Activated CD8-positive, alpha-beta memory T cell treated with anti-CD3 and anti-CD28 coated beads, Interleukin-2, amount 10 ng/mL, durations not matched to agents 7 days and 5 days (primary cell): Measurements from ENCODE around the gene NR3C2. TPM values are rescaled to one million over a fixed set of nuclear protein-coding genes. Genes with fewer than 3 reads are reported as not detected.

Experiments
- ATAC-seq: fragments of 150-1000 bp; cut with Tn5 transposase; one replicate; pipeline ENCODE4 v1.10.0; 2021; ENCODE audit warnings: moderate library complexity
- CTCF ChIA-PET: fragments of 350-600 bp; sonication (Branson Sonifier 250); formaldehyde crosslinking; loops from one replicate; lab custom pipeline; 2021; ENCODE audit warnings: antibody characterized with exemption; lab: Charles Lee
- DNase-seq: peaks from one replicate; pipeline ENCODE4 v3.0.0-alpha.2; 2020
- H3K27ac Mint-ChIP-seq: one replicate; pipeline ENCODE4 v1.8.0; 2021; ENCODE audit warnings: mild to moderate bottlenecking, mixed read lengths
- H3K27me3 Mint-ChIP-seq: one replicate; pipeline ENCODE4 v1.8.0; 2021; ENCODE audit warnings: mixed read lengths
- H3K36me3 Mint-ChIP-seq: one replicate; pipeline ENCODE4 v1.8.0; 2021; ENCODE audit warnings: mild to moderate bottlenecking, mixed read lengths
- H3K4me1 Mint-ChIP-seq: one replicate; pipeline ENCODE4 v1.8.0; 2021; ENCODE audit warnings: mixed read lengths
- H3K4me3 Mint-ChIP-seq: one replicate; pipeline ENCODE4 v1.8.0; 2021; ENCODE audit warnings: mild to moderate bottlenecking, moderate library complexity, mixed read lengths
- H3K9me3 Mint-ChIP-seq: one replicate; pipeline ENCODE4 v1.8.0; 2022; ENCODE audit warnings: low read depth, mixed read lengths
- total RNA-seq, 2 experiments: library from RNA; stranded (reverse); gene quantifications; one replicate each; pipeline ENCODE4 v1.2.3, GENCODE V29; 2021

Gene NR3C2
- total RNA-seq, 2 experiments from 2014 or later = 2.2 to 9.0 TPM

DNA sequence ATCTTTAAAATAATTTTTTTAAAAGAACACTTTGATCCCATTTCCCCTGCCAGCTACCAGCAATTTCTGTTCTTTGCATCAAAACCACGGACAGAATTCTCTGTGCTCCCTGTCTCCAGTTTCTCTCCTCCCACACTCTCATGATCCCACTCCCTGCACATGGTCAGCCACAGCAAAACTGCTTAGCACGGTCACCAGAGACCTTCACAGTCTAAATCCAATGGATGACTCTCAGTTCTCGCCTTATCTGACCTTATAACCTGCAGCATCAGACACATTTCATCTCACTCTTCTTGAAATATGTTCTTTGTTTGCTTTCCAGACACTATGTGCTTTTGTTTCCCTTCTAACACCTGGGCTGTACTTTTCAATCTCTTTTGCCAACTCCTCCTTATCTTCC, 131.5 kb downstream of the NR3C2 start:
- no peaks in the 10 kb centered on the region for H3K9me3 Mint-ChIP-seq
- no peaks in the 10 kb centered on the region for H3K27me3 Mint-ChIP-seq
- H3K4me3 Mint-ChIP-seq = no peak overlapping the region
- no peak for DNase-seq
- H3K36me3 Mint-ChIP-seq = peaks cover 2% of the 10 kb centered on the region
- ATAC-seq = no peak
- no peak overlapping the region for H3K27ac Mint-ChIP-seq
- CTCF ChIA-PET = no interaction called here
- no peaks in the 10 kb centered on the region for H3K4me1 Mint-ChIP-seq

DNA sequence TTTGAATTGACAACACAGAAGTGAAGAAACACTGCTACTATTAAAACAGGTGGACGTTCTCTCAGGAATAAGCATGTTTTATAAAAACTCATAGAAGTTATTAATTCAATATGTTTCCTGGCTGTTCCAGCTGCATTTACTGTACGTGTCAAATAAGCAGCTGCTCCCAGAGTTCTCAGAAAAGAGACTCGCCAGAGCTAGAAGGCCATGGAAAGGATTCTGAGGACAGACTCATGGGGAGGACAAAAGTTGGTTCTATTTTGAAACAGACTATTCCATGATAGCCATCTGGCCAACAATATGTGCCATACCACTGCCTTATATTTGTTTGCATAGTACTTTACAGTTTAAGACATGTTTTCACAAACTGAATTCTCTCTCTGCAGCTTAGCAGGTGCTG, 136.5 kb downstream of the NR3C2 start:
- Mint-ChIP-seq H3K27me3 (no peaks in the 10 kb centered on the region), H3K4me1 (no peaks in the 10 kb centered on the region), H3K4me3 (no peak overlapping the region), H3K36me3 (peaks cover 4% of the 10 kb centered on the region), H3K27ac (no peak overlapping the region), H3K9me3 (no peaks in the 10 kb centered on the region)
- DNase-seq = no peak
- ATAC-seq = no peak
- CTCF ChIA-PET = interaction anchor here (1.3 kb wide), 1 partner anchor 17 kb away, joined by 4 read pairs; no protein-coding TSS in a partner anchor

DNA sequence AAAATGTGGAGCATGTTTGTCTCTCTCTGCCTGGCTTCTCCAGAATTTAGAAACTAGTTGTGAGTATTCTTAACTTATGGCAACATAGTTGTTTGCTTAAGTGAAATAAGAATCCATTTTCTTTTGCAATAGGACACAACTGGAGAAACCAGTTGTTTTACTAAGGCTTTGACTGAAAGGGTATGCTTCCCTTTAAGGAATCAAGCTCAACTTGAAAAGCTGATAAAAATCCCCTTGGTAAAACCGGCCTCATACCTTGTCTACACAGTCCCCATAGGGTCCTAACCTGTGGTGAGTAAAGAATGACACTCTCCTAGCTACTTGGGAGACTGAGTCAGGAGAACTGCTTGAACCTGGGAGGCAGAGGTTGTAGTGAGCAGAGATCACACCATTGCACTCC, 139.8 kb downstream of the NR3C2 start:
- ATAC-seq = no peak
- Mint-ChIP-seq H3K36me3 (peaks cover 6% of the 10 kb centered on the region), H3K9me3 (peaks cover 3% of the 10 kb centered on the region), H3K4me1 (no peaks in the 10 kb centered on the region), H3K4me3 (no peak overlapping the region), H3K27ac (no peak overlapping the region), H3K27me3 (no peaks in the 10 kb centered on the region)
- CTCF ChIA-PET = no interaction called here
- no peak for DNase-seq

DNA sequence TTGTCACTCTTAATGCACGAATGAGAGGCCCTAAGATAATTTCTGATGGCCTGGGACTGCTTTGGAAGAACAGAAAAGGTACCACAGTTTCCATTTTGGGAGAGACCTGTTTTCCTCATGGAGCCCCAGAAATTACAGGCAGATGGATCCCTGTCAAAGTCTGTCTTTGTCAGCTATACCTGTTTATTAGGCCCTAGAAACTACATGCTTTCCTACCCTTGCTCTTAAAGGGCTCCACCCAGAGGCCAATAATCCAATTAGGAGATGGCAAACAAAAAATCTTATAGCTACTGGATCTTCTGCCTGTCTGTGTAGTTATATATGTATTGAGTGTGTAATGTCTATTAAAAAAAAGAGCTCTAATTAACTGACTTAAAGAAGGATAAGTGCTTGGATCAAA, 141.3 kb downstream of the NR3C2 start:
- DNase-seq (no peak), ATAC-seq (no peak)
- peaks cover 3% of the 10 kb centered on the region for H3K9me3 Mint-ChIP-seq
- no peaks in the 10 kb centered on the region for H3K27me3 Mint-ChIP-seq
- no peaks in the 10 kb centered on the region for H3K4me1 Mint-ChIP-seq
- CTCF ChIA-PET = no interaction called here
- H3K36me3 Mint-ChIP-seq = peaks cover 6% of the 10 kb centered on the region
- no peak overlapping the region for H3K27ac Mint-ChIP-seq
- no peak overlapping the region for H3K4me3 Mint-ChIP-seq

DNA sequence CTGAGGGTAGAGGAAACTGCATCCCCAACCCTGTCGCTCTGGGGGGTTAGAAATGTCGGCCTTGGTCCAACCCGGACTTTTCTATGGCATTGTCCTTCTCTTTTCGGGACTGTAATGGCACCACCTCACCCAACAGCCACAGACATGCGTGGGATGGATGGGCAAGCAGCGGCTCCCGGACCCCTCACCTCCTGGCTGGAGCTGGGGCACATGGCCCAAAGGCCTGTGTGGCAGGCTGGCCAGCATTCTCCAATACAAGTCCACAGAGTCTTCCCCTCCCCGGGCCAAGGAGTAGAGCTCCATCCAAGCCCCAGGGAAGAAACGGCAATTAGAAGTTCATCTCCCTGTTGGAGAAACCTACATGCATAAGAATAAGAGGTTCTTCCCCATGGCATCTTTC, 142.9 kb downstream of the NR3C2 start:
- CTCF ChIA-PET = no interaction called here
- ATAC-seq (no peak), DNase-seq (no peak)
- Mint-ChIP-seq H3K4me3 (no peak overlapping the region), H3K27me3 (no peaks in the 10 kb centered on the region), H3K27ac (no peak overlapping the region), H3K36me3 (peaks cover 6% of the 10 kb centered on the region), H3K4me1 (no peaks in the 10 kb centered on the region), H3K9me3 (peaks cover 4% of the 10 kb centered on the region)

DNA sequence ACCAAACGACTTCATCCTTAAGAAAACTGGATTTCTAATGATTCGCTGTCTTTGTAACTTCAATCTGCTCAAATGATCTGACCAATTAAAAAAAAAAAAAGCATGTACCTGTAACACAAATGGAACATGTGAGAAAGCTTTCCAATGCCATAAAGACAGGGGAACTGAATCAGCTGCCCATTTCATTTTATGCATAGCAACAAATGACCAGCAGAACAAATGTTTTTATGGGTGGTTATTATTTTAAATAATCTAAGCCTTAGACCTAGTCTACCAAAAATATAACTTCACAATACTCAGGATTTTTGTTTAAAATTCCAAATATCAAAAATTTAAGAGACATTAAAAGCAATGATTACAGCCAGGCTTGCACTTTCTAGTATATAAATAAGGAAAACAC, 145.7 kb downstream of the NR3C2 start:
- Mint-ChIP-seq H3K9me3 (peaks cover 4% of the 10 kb centered on the region), H3K4me3 (no peak overlapping the region), H3K27me3 (no peaks in the 10 kb centered on the region), H3K4me1 (no peaks in the 10 kb centered on the region), H3K36me3 (peaks cover 6% of the 10 kb centered on the region), H3K27ac (no peak overlapping the region)
- DNase-seq = no peak
- no peak for ATAC-seq
- CTCF ChIA-PET = no interaction called here

DNA sequence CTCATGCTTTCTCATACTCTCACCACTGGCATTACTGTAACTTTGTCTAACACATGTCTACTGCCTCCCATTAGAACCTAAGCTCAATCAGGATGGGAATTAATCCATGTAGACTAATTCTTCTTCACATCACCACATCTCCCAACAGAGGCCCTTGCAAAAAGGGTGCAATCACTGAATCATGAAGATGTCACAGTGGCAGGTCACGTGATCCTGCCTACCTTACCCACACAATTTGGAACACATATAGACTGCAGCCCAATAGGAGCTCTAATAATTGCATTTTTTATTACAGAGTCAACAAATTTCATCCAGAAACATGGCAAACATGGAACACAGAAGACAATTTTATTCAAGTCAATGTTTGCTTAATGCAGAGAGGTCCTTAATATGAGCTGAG, 146.6 kb downstream of the NR3C2 start:
- no peak overlapping the region for H3K27ac Mint-ChIP-seq
- CTCF ChIA-PET = no interaction called here
- peaks cover 4% of the 10 kb centered on the region for H3K9me3 Mint-ChIP-seq
- H3K36me3 Mint-ChIP-seq = peaks cover 4% of the 10 kb centered on the region
- H3K27me3 Mint-ChIP-seq = no peaks in the 10 kb centered on the region
- DNase-seq (no peak), ATAC-seq (no peak)
- H3K4me1 Mint-ChIP-seq = no peaks in the 10 kb centered on the region
- no peak overlapping the region for H3K4me3 Mint-ChIP-seq

DNA sequence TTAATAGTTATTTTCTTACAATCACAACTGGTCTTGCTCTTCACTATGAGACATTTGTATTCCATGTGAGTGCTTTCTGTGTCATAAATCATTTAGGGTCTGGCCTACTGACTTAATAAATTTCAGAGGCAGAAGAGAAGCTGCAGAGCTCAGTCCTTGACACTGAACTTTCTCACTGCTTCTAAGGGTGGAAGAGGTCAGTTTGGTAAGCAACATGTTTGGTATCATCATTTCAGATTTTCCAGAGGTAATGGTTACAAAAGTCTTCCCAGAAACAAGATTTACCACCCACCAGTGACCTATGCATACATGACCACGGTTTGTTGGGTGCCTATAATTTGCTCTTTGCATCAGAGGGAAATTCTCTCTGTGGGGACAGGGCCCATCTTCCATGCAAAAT, 148.6 kb downstream of the NR3C2 start:
- H3K27ac Mint-ChIP-seq = no peak overlapping the region
- H3K9me3 Mint-ChIP-seq = peaks cover 2% of the 10 kb centered on the region
- H3K4me3 Mint-ChIP-seq = no peak overlapping the region
- peaks cover 2% of the 10 kb centered on the region for H3K36me3 Mint-ChIP-seq
- H3K4me1 Mint-ChIP-seq = no peaks in the 10 kb centered on the region
- ATAC-seq = no peak
- H3K27me3 Mint-ChIP-seq = no peaks in the 10 kb centered on the region
- CTCF ChIA-PET = no interaction called here
- DNase-seq = no peak

DNA sequence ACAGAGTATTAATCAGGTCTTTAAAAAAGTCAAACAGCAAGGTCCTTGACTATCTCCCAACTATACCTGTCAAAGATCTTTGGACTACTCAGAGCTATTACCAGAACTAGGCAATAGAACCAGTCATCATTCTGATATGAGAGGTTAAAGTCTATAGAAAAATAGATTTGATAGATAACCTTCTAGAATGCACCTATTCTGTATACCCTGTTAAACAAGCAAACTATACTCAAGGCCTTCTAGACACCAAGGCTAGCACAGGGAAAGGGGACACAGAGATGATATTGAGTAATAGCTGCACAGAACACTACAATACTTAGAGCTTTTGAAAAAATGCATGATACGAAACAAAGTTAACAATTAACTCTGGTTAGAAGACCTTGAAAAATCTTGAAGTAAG, 149.5 kb downstream of the NR3C2 start:
- peaks cover 2% of the 10 kb centered on the region for H3K9me3 Mint-ChIP-seq
- H3K4me1 Mint-ChIP-seq = no peaks in the 10 kb centered on the region
- H3K4me3 Mint-ChIP-seq = no peak overlapping the region
- no peak for DNase-seq
- no peak for ATAC-seq
- H3K36me3 Mint-ChIP-seq = no peaks in the 10 kb centered on the region
- no peak overlapping the region for H3K27ac Mint-ChIP-seq
- CTCF ChIA-PET = interaction anchor here (0.8 kb wide), 1 partner anchor 33 kb away, joined by 3 read pairs; no protein-coding TSS in a partner anchor
- no peaks in the 10 kb centered on the region for H3K27me3 Mint-ChIP-seq

DNA sequence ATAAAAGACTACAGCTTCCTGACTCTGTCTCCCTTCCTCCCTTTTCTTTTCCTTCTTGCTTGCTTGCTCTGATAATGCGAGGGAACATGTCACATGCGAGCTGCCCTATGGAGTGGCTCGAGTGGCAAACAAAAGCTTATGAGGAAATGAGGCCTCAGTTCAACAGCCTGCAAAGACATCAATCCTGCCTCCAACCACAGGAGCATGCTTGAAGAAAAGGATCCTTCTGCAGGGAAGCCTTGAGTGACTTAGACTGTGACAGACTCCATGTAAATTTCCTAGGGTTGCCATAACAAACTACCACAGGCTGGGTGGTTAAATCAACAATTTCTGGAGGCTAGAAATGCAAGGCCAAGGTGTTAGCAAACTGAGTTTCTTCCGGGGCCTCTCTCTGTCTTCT, 152.5 kb downstream of the NR3C2 start:
- Mint-ChIP-seq H3K9me3 (no peaks in the 10 kb centered on the region), H3K4me3 (no peak overlapping the region), H3K27me3 (no peaks in the 10 kb centered on the region), H3K4me1 (no peaks in the 10 kb centered on the region), H3K27ac (no peak overlapping the region), H3K36me3 (no peaks in the 10 kb centered on the region)
- CTCF ChIA-PET = no interaction called here
- DNase-seq (no peak), ATAC-seq (no peak)

DNA sequence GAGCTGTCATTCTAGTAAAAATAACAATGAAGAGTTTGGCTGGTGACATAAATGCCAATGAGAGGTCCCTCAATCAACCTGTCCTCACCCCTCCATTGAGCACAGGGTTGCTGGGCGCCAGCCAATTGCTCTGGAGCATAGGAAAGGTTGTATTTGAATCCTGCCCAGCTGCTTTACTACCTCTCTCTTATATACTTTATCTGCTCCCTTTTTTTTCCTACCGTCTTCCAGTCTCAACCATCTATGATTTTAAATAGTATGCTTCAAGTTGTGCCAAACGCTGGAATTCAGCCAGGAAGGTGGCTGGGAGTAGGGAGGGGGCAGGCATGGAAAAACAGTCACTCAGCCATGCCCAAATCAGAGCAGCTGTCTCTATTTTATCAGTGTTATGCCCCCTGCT, 153.8 kb downstream of the NR3C2 start:
- Mint-ChIP-seq H3K4me1 (no peaks in the 10 kb centered on the region), H3K27me3 (no peaks in the 10 kb centered on the region), H3K27ac (no peak overlapping the region), H3K36me3 (no peaks in the 10 kb centered on the region), H3K9me3 (no peaks in the 10 kb centered on the region), H3K4me3 (no peak overlapping the region)
- CTCF ChIA-PET = interaction anchor here (0.7 to 1.4 kb wide), 2 partner anchors 18 to 363 kb away, joined by 3 to 4 read pairs; no protein-coding TSS in a partner anchor
- DNase-seq (no peak), ATAC-seq (no peak)

DNA sequence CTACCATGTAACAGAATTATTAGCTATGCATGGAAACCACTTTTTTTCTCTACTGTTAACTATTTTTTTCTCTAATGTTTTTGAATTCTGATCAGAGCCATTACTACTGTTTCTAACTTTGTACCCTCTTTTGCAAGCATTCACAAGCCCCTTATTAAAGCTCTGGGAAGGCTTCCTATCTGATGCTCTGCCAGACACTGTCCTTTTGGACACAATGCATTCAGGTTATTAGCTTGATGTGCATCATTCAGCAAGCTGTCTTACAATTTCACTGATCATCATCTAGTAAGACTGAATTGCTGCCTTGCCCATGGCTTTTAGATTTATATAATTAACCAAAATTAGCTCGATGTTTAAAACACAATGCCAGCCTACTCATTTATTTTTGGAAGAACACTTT, 155.1 kb downstream of the NR3C2 start:
- no peaks in the 10 kb centered on the region for H3K36me3 Mint-ChIP-seq

DNA sequence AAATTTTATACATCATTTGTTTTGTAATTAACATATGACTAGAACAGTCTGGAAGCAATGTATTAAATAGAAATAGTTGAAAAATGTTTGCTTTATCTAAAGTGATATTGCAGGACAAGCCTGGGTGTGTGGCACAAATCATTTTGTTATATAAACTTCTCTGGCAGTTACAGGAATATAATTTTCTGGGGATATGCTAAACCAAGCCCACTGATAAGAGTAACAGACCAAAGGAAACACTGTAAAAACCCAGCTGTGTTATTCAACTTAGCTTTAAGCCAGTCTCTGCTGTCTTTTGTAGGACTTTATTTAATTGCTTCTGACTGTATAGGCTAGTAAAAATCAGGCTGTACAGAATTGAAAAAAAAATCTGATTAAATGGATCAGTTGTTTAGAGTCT, 156.2 kb downstream of the NR3C2 start:
- CTCF ChIA-PET = no interaction called here
- Mint-ChIP-seq H3K9me3 (no peaks in the 10 kb centered on the region), H3K4me3 (no peak overlapping the region), H3K27me3 (no peaks in the 10 kb centered on the region), H3K36me3 (no peaks in the 10 kb centered on the region), H3K27ac (no peak overlapping the region), H3K4me1 (no peaks in the 10 kb centered on the region)
- DNase-seq (no peak), ATAC-seq (no peak)

More for the DNA sequence above, 155.1 kb downstream of the NR3C2 start:
- H3K27me3 Mint-ChIP-seq = no peaks in the 10 kb centered on the region
- H3K9me3 Mint-ChIP-seq = no peaks in the 10 kb centered on the region
- CTCF ChIA-PET = no interaction called here
- no peak for DNase-seq
- ATAC-seq = no peak
- no peaks in the 10 kb centered on the region for H3K4me1 Mint-ChIP-seq
- no peak overlapping the region for H3K27ac Mint-ChIP-seq
- H3K4me3 Mint-ChIP-seq = no peak overlapping the region

DNA sequence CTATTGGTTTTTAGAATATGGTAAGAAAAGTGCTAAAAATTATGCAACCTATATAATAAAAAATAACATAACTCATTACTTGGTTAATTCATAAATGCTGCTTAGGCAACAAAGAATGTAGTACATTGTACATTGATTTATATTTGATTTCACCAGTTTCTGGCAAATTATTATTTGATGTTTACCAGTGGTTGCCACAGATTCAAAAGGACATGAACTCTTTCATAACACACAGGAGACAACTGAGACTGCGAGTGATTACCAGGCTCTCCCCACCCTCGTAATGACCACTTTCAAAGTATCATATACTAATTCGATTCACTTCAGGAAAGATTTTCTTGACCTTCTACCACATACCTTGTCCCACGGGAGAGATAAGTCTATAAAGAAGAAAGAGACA, 158.5 kb downstream of the NR3C2 start:
- CTCF ChIA-PET = no interaction called here
- no peak overlapping the region for H3K27ac Mint-ChIP-seq
- ATAC-seq = no peak

DNA sequence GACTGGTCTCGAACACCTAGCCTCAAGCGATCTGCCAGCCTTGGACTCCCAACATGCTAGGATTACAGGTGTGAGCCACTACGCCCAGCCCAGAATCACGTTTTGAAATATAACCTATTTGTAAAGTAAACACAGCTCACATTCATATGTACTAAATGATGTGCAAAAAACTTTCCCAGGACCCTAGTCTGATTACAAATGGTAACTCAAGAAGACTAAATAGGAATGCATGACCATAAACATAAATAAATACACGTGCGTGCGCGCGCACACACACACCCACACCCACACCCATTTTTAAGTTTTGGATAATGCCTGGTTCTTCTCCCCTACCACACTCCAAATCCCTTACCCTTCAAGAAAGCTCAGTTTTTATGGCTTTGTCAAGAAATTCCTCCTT, 163.9 kb downstream of the NR3C2 start:
- Mint-ChIP-seq H3K27me3 (no peaks in the 10 kb centered on the region), H3K4me3 (no peak overlapping the region), H3K9me3 (no peaks in the 10 kb centered on the region), H3K4me1 (no peaks in the 10 kb centered on the region), H3K27ac (no peak overlapping the region), H3K36me3 (no peaks in the 10 kb centered on the region)
- CTCF ChIA-PET = no interaction called here
- ATAC-seq (no peak), DNase-seq (no peak)

More for the DNA sequence above, 158.5 kb downstream of the NR3C2 start:
- Mint-ChIP-seq H3K4me1 (no peaks in the 10 kb centered on the region), H3K4me3 (no peak overlapping the region), H3K9me3 (no peaks in the 10 kb centered on the region), H3K36me3 (no peaks in the 10 kb centered on the region), H3K27me3 (no peaks in the 10 kb centered on the region)
- no peak for DNase-seq
